ENCODE data around the gene PAWR.

- TF ChIP-seq CTCF (IDR thresholded peaks at IDR 0.05; ENCODE audit: low read depth, low read length), result peak; percentile 35
- TF ChIP-seq POLR2A (IDR thresholded peaks at IDR 0.05; ENCODE audit: extremely low read depth, insufficient read length), result no peak
- no peak for TF ChIP-seq MAX (IDR thresholded peaks at IDR 0.05; ENCODE audit: low read depth, low read length)
These were observed 135.5 kb downstream of the PAWR start for GRCh38 chr12:79555028-79555925.

Data from NB4 (cell line).